ENCODE data around the gene TMEM51.

DNA sequence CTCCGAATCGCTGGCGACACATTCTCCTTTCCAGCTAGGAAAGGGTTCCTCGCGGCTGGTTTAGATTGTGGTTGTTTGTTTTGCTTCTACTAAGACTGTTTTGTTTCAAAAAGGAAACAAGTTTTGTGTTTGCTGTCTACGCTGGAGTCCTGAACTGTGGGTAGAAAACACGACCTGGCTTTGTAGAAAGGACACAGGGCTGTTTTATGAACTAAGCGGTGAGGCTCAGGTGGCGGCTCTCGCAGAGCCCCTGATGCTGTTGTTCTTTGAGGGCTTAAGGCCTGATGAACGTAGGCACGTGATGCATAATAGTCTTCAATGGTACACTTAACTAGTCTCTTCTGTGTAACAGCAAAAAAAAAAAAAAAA lies 66.5 kb downstream of the TMEM51 start:
- TF ChIP-seq EP300 (IDR thresholded peaks at IDR 0.05; ENCODE audit: low read depth) (no peak), POLR2A (IDR thresholded peaks at IDR 0.05) (no peak), POLR2AphosphoS5 (IDR thresholded peaks at IDR 0.05) (no peak)
- TF ChIP-seq, protein P1, sequence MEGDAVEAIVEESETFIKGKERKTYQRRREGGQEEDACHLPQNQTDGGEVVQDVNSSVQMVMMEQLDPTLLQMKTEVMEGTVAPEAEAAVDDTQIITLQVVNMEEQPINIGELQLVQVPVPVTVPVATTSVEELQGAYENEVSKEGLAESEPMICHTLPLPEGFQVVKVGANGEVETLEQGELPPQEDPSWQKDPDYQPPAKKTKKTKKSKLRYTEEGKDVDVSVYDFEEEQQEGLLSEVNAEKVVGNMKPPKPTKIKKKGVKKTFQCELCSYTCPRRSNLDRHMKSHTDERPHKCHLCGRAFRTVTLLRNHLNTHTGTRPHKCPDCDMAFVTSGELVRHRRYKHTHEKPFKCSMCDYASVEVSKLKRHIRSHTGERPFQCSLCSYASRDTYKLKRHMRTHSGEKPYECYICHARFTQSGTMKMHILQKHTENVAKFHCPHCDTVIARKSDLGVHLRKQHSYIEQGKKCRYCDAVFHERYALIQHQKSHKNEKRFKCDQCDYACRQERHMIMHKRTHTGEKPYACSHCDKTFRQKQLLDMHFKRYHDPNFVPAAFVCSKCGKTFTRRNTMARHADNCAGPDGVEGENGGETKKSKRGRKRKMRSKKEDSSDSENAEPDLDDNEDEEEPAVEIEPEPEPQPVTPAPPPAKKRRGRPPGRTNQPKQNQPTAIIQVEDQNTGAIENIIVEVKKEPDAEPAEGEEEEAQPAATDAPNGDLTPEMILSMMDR (IDR thresholded peaks at IDR 0.05), result no peak

Measured in transverse colon (tissue), 4 donors.